CD4-positive, alpha-beta memory T cell (primary cell): Measurements from ENCODE around the gene BTC. TPM values are rescaled to one million over a fixed set of nuclear protein-coding genes. Genes with fewer than 3 reads are reported as not detected.

Experiments used
- CTCF ChIA-PET: fragments of 350-600 bp; sonication (Branson Sonifier 250); formaldehyde crosslinking; loops from one replicate; lab custom pipeline; 2021; ENCODE audit warnings: inconsistent platforms; ENCODE audit not compliant: partially characterized antibody; lab: Charles Lee
- POLR2A ChIA-PET: fragments of 350-600 bp; sonication (Branson Sonifier 250); formaldehyde crosslinking; loops from one replicate; lab custom pipeline; 2021; ENCODE audit not compliant: partially characterized antibody; lab: Charles Lee
- DNase-seq, 5 donors: peaks; one replicate each; pipeline versions ENCODE4 v3.0.0 to v3.0.0-alpha.2; 2020 to 2022; ENCODE audit warnings: mixed read lengths in 1 of 5
- H3K27ac ChIP-seq: one replicate; pipeline ENCODE4 v1.7.0; 2013; ENCODE audit warnings: low read depth, low read length
- H3K27me3 ChIP-seq: 2 replicates; pipeline ENCODE4 v1.7.0; 2013; ENCODE audit warnings: mild to moderate bottlenecking, low read length, moderate library complexity; ENCODE audit not compliant: insufficient read depth
- H3K36me3 ChIP-seq: 2 replicates; pipeline ENCODE4 v1.7.0; 2013; ENCODE audit warnings: mild to moderate bottlenecking, low read length, moderate library complexity; ENCODE audit not compliant: insufficient read depth
- H3K4me1 ChIP-seq: 2 replicates; pipeline ENCODE4 v1.7.0; 2013; ENCODE audit warnings: mild to moderate bottlenecking, low read length, moderate library complexity; ENCODE audit not compliant: insufficient read depth
- H3K4me3 ChIP-seq, 2 donors: one replicate each; pipeline ENCODE4 v1.7.0; 2013; ENCODE audit warnings: low read length in 2 of 2, mild to moderate bottlenecking in 1 of 2
- H3K9me3 ChIP-seq, 2 donors: one replicate each; pipeline ENCODE4 v1.7.0; 2013; ENCODE audit warnings: low read length in 2 of 2, control low read depth in 1 of 2; ENCODE audit not compliant: control insufficient read depth in 1 of 2
- H3K27ac Mint-ChIP-seq, 7 donors: one replicate each; pipeline ENCODE4 v1.8.0; 2020 to 2021; ENCODE audit warnings: mixed read lengths in 7 of 7, mild to moderate bottlenecking in 6 of 7, inconsistent platforms in 3 of 7, moderate library complexity in 3 of 7
- H3K27me3 Mint-ChIP-seq, 2 donors: one replicate each; pipeline ENCODE4 v1.8.0; 2020 to 2021; ENCODE audit warnings: mixed read lengths in 2 of 2
- H3K36me3 Mint-ChIP-seq, 2 donors: one replicate each; pipeline ENCODE4 v1.8.0; 2020 to 2021; ENCODE audit warnings: mixed read lengths in 2 of 2, inconsistent platforms in 1 of 2, mild to moderate bottlenecking in 1 of 2
- H3K4me1 Mint-ChIP-seq, 4 donors: one replicate each; pipeline ENCODE4 v1.8.0; 2020 to 2021; ENCODE audit warnings: mixed read lengths in 4 of 4, mild to moderate bottlenecking in 1 of 4
- H3K4me3 Mint-ChIP-seq, 8 donors: one replicate each; pipeline ENCODE4 v1.8.0; 2020 to 2021; ENCODE audit warnings: mixed read lengths in 8 of 8, mild to moderate bottlenecking in 7 of 8, moderate library complexity in 6 of 8, inconsistent platforms in 3 of 8
- H3K9me3 Mint-ChIP-seq, 8 donors: one replicate each; pipeline ENCODE4 v1.8.0; 2020 to 2021; ENCODE audit warnings: mixed read lengths in 8 of 8, mild to moderate bottlenecking in 5 of 8, inconsistent platforms in 3 of 8, moderate library complexity in 1 of 8
- intact Hi-C: fragments of 100-400 bp; cut with micrococcal nuclease; formaldehyde crosslinking; loops from one replicate; pipeline ENCODE4 v1.15.1; 2023
- polyA plus RNA-seq, 2 donors: library from polyadenylated mRNA; unstranded; fragments of 300-500 nt; fragmentation: Illumina TruSeq; gene quantifications; one replicate each; pipeline ENCODE4 v1.2.3, GENCODE V29; 2021
- total RNA-seq, 2 experiments: library from RNA; stranded (reverse); gene quantifications; one replicate each; pipeline ENCODE4 v1.2.3, GENCODE V29; 2021

The BTC gene
- total and polyA plus RNA-seq, 4 experiments from 2014 or later, result not detected

DNA sequence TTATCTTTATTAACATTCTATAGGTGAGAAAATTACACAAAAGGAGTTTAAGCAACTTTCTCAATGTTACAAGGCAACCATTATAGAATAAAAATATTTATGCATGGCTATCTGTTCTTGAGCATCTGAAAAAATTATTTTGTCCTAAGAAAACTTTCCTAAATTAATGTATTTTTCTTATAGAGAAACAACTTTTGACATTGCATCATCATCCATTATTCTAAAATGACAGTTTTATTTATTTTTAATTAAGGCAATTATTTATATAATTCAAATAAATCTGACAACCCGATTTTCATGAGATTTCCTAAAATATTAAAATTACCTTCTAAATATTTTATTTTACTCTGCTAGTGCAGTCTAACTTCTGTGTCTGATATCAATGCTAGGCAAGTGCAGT is 4.8 kb downstream of the BTC start:
- Histone ChIP-seq H3K27me3 (peaks cover 3% of the 10 kb centered on the region), H3K9me3 (no peaks in the 10 kb centered on the region), H3K36me3 (no peaks in the 10 kb centered on the region), H3K27ac (no peak overlapping the region), H3K4me1 (no peaks in the 10 kb centered on the region), H3K4me3 (no peak overlapping the region)
- Mint-ChIP-seq H3K4me1 (peaks cover 0 to 2% (median 0%) of the 10 kb centered on the region in 4 donors), H3K36me3 (no peaks in the 10 kb centered on the region), H3K9me3 (peaks cover 0 to 4% (median under 1%) of the 10 kb centered on the region in 8 donors), H3K27me3 (peaks cover 15 to 27% of the 10 kb centered on the region in 2 donors), H3K4me3 (no peak overlapping the region), H3K27ac (no peak overlapping the region)
- ChIA-PET CTCF (no interaction called here), POLR2A (no interaction called here)
- intact Hi-C loops, result no loop called here
- no peak for DNase-seq

DNA sequence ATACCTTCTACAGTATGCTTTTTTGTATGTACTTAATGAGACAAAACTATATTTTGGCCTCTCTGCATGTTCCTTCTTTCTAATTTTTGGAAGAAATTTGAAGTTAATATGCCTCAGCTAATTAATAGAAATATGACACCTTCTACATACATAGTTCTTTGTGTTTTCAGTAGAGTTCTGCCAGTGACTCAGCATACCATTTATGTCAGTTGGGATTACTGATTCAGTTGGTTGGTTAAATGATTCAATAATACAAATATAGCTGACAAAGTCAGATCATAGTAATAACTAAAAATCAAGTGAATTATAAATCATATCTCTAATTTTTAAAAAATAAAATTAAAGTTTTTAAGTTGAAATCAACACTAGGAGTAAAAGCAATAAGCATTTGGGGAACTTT is 16.8 kb downstream of the BTC start:
- Mint-ChIP-seq H3K27me3 (no peaks in the 10 kb centered on the region), H3K9me3 (peaks cover 0 to 10% (median 2%) of the 10 kb centered on the region in 8 donors), H3K36me3 (no peaks in the 10 kb centered on the region), H3K27ac (no peak overlapping the region), H3K4me1 (no peaks in the 10 kb centered on the region), H3K4me3 (no peak overlapping the region)
- POLR2A ChIA-PET, result no interaction called here
- H3K36me3 ChIP-seq, result no peaks in the 10 kb centered on the region
- no peak for DNase-seq
- intact Hi-C loops, result no loop called here
- H3K27ac ChIP-seq, result no peak overlapping the region
- no peaks in the 10 kb centered on the region for H3K4me1 ChIP-seq
- no peaks in the 10 kb centered on the region for H3K27me3 ChIP-seq
- CTCF ChIA-PET, result no interaction called here
- no peak overlapping the region for H3K4me3 ChIP-seq
- H3K9me3 ChIP-seq, result no peaks in the 10 kb centered on the region

DNA sequence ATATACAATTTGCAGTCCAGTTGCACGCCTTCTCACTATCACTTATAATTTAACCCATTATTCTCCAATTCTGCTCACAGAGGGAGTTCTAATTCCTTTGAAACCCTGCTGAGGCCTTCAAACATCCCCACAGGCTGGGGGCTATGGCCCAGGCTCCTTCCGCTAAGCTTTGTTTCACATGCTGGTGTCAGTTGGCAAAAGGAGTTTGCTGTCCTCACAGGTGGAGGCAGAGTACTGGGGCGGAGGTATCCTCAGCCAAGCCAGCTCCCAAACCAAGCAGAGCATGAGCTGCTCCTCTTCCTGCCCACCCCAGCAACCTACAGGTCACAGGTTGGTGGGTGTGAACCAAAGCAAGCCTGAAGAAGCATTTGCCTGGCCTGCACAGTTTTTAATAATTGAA is 21.5 kb downstream of the BTC start:
- Histone ChIP-seq H3K36me3 (no peaks in the 10 kb centered on the region), H3K4me3 (no peak overlapping the region), H3K27ac (no peak overlapping the region), H3K9me3 (no peaks in the 10 kb centered on the region), H3K27me3 (no peaks in the 10 kb centered on the region), H3K4me1 (no peaks in the 10 kb centered on the region)
- ChIA-PET POLR2A (no interaction called here), CTCF (no interaction called here)
- DNase-seq, result no peak
- Mint-ChIP-seq H3K4me1 (no peaks in the 10 kb centered on the region), H3K27me3 (no peaks in the 10 kb centered on the region), H3K4me3 (no peak overlapping the region), H3K27ac (no peak overlapping the region), H3K9me3 (peaks cover 0 to 3% (median 0%) of the 10 kb centered on the region in 8 donors), H3K36me3 (no peaks in the 10 kb centered on the region)
- intact Hi-C loops, result no loop called here

DNA sequence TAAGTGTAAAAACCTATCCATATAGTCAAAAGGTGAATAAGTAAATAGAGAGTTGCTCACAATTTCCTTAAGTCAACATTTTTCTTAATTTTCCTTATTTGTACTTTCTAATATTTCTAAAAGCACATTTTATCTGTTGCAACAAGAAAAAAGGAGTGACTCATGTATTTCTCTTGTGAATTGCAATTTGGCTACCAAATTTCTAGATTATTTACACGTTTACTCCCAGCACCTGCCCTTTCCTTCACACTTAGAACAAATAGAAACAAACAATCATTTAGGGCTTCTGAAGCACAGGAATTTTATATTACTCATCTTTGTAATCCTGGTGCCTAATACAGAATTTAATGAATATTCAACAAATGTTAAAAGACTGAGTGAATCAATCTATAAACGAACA is 22.2 kb downstream of the BTC start:
- ChIA-PET CTCF (no interaction called here), POLR2A (no interaction called here)
- no peak overlapping the region for H3K4me3 ChIP-seq
- H3K36me3 ChIP-seq, result no peaks in the 10 kb centered on the region
- H3K36me3 Mint-ChIP-seq, result no peaks in the 10 kb centered on the region
- no peaks in the 10 kb centered on the region for H3K4me1 ChIP-seq
- no peak overlapping the region for H3K4me3 Mint-ChIP-seq
- no peaks in the 10 kb centered on the region for H3K4me1 Mint-ChIP-seq
- H3K9me3 Mint-ChIP-seq, result peaks cover 0 to 3% (median 0%) of the 10 kb centered on the region in 8 donors
- H3K27me3 Mint-ChIP-seq, result no peaks in the 10 kb centered on the region
- no peak for DNase-seq
- H3K27me3 ChIP-seq, result no peaks in the 10 kb centered on the region
- H3K27ac Mint-ChIP-seq, result no peak overlapping the region
- intact Hi-C loops, result no loop called here
- no peaks in the 10 kb centered on the region for H3K9me3 ChIP-seq
- no peak overlapping the region for H3K27ac ChIP-seq

DNA sequence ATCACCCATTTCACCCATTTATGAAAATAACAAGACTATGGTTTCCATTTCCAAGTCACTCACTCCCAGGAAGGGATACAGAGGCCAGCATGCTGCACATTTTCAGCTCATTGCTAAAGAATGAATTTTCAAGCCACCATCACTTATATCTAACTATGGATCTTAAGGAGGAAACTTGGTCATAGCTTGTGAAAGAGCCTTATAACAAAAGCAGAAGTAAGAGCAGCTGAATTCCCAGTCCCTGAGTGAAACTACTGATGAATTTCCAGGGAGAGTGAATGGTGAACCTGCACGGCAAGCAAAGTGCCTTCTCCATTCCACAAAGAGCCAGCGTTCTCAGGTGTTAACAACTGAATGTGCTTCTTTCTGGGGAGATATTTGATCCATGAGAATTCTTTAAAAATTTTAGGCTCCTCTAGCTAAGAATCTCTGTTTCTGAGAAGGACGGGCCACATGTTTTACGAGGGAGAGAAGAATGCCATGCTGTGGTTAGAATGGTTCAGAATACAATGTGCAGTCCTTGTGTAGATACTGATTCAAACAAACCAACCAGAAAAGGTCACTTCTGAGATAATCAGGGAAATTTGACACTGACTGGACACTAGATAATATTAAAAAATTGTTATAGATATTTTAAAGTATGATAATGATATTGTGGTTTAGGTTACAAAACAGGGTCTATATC is 24.0 kb downstream of the BTC start:
- no peaks in the 10 kb centered on the region for H3K4me1 ChIP-seq
- H3K27ac ChIP-seq, result no peak overlapping the region
- no peaks in the 10 kb centered on the region for H3K9me3 ChIP-seq
- Mint-ChIP-seq H3K27ac (no peak overlapping the region), H3K27me3 (no peaks in the 10 kb centered on the region), H3K4me1 (no peaks in the 10 kb centered on the region), H3K9me3 (peaks cover 0 to 2% (median 0%) of the 10 kb centered on the region in 8 donors), H3K36me3 (no peaks in the 10 kb centered on the region), H3K4me3 (no peak overlapping the region)
- H3K27me3 ChIP-seq, result no peaks in the 10 kb centered on the region
- no peaks in the 10 kb centered on the region for H3K36me3 ChIP-seq
- no peak overlapping the region for H3K4me3 ChIP-seq
- intact Hi-C loops, result no loop called here
- ChIA-PET CTCF (no interaction called here), POLR2A (no interaction called here)
- no peak for DNase-seq

DNA sequence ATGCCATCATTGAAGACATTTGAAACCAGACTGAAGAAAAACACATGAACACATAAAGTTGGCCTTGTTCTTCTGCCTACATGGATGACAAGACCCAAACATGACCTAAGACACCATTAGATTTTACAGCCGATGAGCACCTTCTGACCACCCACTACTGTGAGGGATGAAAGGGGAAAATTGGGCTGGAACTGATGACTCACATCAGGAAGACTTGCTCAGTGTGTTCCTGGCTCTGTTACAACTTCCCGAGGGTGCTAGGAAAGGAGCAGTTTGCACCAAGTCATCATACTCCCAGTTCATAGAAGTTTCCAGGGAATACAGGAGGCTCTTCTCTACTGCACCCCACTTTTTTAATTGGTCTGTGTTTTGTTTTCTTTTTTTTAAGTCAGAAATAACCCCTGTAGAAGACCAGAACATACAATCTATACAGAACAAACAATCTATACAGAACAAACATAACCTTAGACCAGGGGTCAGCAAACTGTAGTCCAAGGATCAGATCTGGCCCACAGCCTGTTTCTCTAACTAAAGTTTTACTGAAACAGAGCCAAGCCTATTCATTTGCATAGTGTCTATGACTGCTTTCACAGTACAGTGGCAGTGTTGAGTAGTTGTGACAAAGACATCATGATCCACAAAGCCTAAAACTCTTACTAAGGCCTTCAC is 25.3 kb downstream of the BTC start:
- Mint-ChIP-seq H3K27me3 (no peaks in the 10 kb centered on the region), H3K4me3 (no peak overlapping the region)
- DNase-seq, result no peak

DNA sequence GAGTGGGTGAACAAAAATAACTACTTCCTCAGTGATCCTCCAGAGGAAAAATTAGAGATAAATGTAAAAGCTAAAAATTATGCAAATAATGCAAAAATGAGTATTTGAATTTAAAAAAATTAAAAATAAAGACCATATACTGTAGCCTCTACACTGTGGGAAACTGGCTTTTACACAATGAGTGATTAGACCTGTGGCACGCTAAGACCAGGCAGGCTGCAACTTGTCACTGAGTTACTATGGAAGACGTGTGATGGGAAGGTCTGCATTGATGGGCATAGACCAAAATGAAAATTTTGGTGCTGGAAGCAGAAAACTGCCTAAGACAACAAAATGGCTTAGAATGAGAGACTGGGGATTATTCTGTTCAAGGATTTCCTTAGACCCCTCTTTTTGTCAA is 30.2 kb downstream of the BTC start:
- H3K27me3 Mint-ChIP-seq, result no peaks in the 10 kb centered on the region
- no peak overlapping the region for H3K4me3 Mint-ChIP-seq
- intact Hi-C loops, result no loop called here
- ChIA-PET CTCF (no interaction called here), POLR2A (no interaction called here)
- no peaks in the 10 kb centered on the region for H3K36me3 ChIP-seq
- no peak overlapping the region for H3K4me3 ChIP-seq
- DNase-seq, result no peak
- peaks cover 0 to 6% (median 0%) of the 10 kb centered on the region in 8 donors for H3K9me3 Mint-ChIP-seq
- H3K27ac Mint-ChIP-seq, result no peak overlapping the region
- H3K9me3 ChIP-seq, result no peaks in the 10 kb centered on the region
- no peaks in the 10 kb centered on the region for H3K36me3 Mint-ChIP-seq
- no peaks in the 10 kb centered on the region for H3K4me1 ChIP-seq
- H3K4me1 Mint-ChIP-seq, result no peaks in the 10 kb centered on the region
- H3K27me3 ChIP-seq, result no peaks in the 10 kb centered on the region
- no peak overlapping the region for H3K27ac ChIP-seq

More for the DNA sequence above, 25.3 kb downstream of the BTC start:
- H3K36me3 Mint-ChIP-seq, result no peaks in the 10 kb centered on the region
- CTCF ChIA-PET, result no interaction called here
- Histone ChIP-seq H3K36me3 (no peaks in the 10 kb centered on the region), H3K9me3 (no peaks in the 10 kb centered on the region), H3K4me3 (no peak overlapping the region), H3K27me3 (no peaks in the 10 kb centered on the region), H3K4me1 (no peaks in the 10 kb centered on the region), H3K27ac (no peak overlapping the region)
- POLR2A ChIA-PET, result no interaction called here
- intact Hi-C loops, result no loop called here
- H3K9me3 Mint-ChIP-seq, result peaks cover 0 to 4% (median 0%) of the 10 kb centered on the region in 8 donors
- H3K27ac Mint-ChIP-seq, result no peak overlapping the region
- no peaks in the 10 kb centered on the region for H3K4me1 Mint-ChIP-seq
